ENCODE measurements around the gene FLVCR2. TPM values are rescaled to one million over a fixed set of nuclear protein-coding genes. Genes with fewer than 3 reads are reported as not detected.

Gene FLVCR2
- total and polyA plus RNA-seq, 3 donors from 2014 or later = 38.5 to 49.6 (median 45.0) TPM

DNA sequence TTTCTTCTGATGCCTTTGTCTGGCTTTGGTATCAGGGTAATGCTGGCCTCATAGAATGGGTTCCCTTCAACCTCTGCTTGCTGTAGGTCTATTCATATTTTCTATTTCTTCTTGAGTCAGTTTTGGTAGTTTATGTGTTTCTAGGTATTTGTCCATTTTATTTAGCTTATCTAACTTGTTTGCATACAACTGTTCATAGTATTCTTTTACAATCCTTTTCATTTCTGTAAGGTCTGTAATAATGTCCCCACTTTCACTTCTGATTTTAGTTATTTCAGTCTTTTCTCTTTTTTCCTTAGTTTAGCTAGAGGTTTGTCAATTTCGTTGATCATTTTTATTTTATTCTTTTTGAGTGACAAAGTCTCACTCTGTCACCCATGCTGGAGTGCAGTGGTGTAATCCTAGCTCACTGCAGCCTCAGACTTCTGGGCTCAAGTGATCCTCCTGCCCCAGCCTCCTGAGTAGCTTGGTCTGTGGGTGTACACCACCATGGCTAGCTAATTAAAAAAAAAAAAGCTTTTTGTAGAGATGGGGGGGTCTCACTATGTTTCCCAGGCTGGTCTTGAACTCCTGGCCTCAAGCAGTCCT, 94.3 kb downstream of the FLVCR2 start:
- Histone ChIP-seq H3K27me3 (no peaks in the 10 kb centered on the region), H3K27ac (no peak overlapping the region), H3K4me3 (no peak overlapping the region), H3K36me3 (ENCODE audit: low read depth, missing control alignments) (no peaks in the 10 kb centered on the region), H3K9me3 (no peaks in the 10 kb centered on the region), H3K4me1 (no peaks in the 10 kb centered on the region)
- 88 to 97% methylated on average over 1 of the region's 1 CpG for WGBS, 2 donors
- no peak for TF ChIP-seq POLR2A (IDR thresholded peaks at IDR 0.05)
- TF ChIP-seq, protein P1, sequence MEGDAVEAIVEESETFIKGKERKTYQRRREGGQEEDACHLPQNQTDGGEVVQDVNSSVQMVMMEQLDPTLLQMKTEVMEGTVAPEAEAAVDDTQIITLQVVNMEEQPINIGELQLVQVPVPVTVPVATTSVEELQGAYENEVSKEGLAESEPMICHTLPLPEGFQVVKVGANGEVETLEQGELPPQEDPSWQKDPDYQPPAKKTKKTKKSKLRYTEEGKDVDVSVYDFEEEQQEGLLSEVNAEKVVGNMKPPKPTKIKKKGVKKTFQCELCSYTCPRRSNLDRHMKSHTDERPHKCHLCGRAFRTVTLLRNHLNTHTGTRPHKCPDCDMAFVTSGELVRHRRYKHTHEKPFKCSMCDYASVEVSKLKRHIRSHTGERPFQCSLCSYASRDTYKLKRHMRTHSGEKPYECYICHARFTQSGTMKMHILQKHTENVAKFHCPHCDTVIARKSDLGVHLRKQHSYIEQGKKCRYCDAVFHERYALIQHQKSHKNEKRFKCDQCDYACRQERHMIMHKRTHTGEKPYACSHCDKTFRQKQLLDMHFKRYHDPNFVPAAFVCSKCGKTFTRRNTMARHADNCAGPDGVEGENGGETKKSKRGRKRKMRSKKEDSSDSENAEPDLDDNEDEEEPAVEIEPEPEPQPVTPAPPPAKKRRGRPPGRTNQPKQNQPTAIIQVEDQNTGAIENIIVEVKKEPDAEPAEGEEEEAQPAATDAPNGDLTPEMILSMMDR (IDR thresholded peaks at IDR 0.05) = no peak
- intact Hi-C loops (cut with DNase I; ENCODE audit: low total_unique reads) = no loop called here
- DNase-seq = no peak

DNA sequence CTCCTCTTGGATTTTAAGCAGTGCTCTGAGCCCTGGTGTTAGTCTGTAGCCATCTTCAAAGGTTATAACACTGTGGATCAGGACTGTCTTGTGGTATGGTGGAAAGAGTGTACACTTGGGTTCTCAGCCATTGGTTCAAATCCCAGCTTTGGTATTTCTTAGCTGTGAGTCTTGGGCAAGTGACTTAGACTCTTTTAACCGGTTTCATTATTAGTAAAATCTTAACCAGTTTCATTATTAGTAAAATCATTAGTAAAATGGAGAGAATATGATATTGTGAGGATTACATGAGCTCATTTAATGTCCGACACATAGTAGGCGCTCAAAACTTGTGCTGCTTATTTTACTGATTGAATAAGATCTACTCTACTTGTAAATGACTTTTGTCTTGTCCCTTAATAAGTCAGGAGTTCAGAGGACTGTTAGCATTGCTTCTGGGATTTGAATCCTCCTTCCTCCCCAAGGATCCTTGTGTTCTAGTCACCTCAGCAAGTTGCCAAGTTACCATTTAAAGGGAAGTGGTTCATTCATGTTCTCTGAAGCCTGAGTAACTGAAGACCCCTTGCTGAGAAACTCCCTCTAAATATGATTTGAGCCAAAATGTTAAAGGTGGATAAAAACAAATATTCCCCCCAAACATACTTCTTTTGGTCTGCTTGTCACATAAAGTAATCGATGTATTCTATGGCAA, 95.1 kb downstream of the FLVCR2 start:
- Histone ChIP-seq H3K27ac (no peak overlapping the region), H3K36me3 (ENCODE audit: low read depth, missing control alignments) (no peaks in the 10 kb centered on the region), H3K4me1 (no peaks in the 10 kb centered on the region), H3K9me3 (no peaks in the 10 kb centered on the region), H3K27me3 (no peaks in the 10 kb centered on the region), H3K4me3 (no peak overlapping the region)
- TF ChIP-seq, protein P1 (IDR thresholded peaks at IDR 0.05) = no peak
- no peak for TF ChIP-seq POLR2A (IDR thresholded peaks at IDR 0.05)
- WGBS, 2 donors = 93 to 100% methylated on average over 4 of the region's 4 CpGs
- intact Hi-C loops (cut with DNase I; ENCODE audit: low total_unique reads) = no loop called here
- no peak for DNase-seq

- intact Hi-C loops (cut with DNase I; ENCODE audit: low total_unique reads) = no loop called here
- Histone ChIP-seq H3K4me3 (no peak overlapping the region), H3K27me3 (no peaks in the 10 kb centered on the region), H3K36me3 (ENCODE audit: low read depth, missing control alignments) (no peaks in the 10 kb centered on the region), H3K27ac (no peak overlapping the region), H3K9me3 (no peaks in the 10 kb centered on the region), H3K4me1 (no peaks in the 10 kb centered on the region)
- TF ChIP-seq, protein P1 (IDR thresholded peaks at IDR 0.05) = no peak
- TF ChIP-seq POLR2A (IDR thresholded peaks at IDR 0.05) = no peak
- DNase-seq = no peak
- WGBS, 2 donors = 79 to 82% methylated on average over 2 of the region's 2 CpGs
Measured at GRCh38 chr14:75675265-75675960, 97.0 kb downstream of the FLVCR2 start.

DNA sequence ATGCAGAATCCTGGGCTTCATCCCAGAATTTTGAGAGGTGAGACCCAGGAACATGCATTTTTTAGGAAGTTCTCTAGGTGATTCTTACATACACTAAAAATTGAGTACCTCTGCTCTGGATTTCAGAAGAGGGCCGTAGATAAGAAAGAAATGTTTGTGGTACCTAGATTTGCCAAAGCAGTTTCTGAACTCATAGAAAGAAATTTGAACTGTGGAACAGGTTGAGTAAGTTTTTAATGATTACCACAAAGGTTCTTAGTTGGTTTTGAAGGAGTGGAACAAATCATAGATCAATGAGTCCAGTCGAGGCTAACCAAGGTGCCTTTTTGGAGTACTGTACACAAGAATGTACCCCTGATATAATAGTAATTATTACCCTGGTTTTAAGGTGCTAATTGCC, 107.5 kb downstream of the FLVCR2 start:
- WGBS, 2 donors = 95 to 96% methylated on average over 2 of the region's 2 CpGs
- Histone ChIP-seq H3K36me3 (ENCODE audit: low read depth, missing control alignments) (no peaks in the 10 kb centered on the region), H3K4me3 (no peak overlapping the region), H3K9me3 (no peaks in the 10 kb centered on the region), H3K4me1 (no peaks in the 10 kb centered on the region), H3K27me3 (no peaks in the 10 kb centered on the region), H3K27ac (no peak overlapping the region)
- TF ChIP-seq, protein P1 (IDR thresholded peaks at IDR 0.05) = no peak
- no peak for TF ChIP-seq POLR2A (IDR thresholded peaks at IDR 0.05)
- DNase-seq = no peak
- intact Hi-C loops (cut with DNase I; ENCODE audit: low total_unique reads) = no loop called here
